ENCODE data around the gene NOL11. TPM values are rescaled to one million over a fixed set of nuclear protein-coding genes. Genes with fewer than 3 reads are reported as not detected.
"Not testable (repeated sequence)": the region's sequence is repeated elsewhere in the genome, so short reads cannot be mapped to it uniquely, and the experiment has no call there.

Gene NOL11
- total RNA-seq, 2 donors from 2014 or later, result 26.1 to 32.4 TPM

DNA sequence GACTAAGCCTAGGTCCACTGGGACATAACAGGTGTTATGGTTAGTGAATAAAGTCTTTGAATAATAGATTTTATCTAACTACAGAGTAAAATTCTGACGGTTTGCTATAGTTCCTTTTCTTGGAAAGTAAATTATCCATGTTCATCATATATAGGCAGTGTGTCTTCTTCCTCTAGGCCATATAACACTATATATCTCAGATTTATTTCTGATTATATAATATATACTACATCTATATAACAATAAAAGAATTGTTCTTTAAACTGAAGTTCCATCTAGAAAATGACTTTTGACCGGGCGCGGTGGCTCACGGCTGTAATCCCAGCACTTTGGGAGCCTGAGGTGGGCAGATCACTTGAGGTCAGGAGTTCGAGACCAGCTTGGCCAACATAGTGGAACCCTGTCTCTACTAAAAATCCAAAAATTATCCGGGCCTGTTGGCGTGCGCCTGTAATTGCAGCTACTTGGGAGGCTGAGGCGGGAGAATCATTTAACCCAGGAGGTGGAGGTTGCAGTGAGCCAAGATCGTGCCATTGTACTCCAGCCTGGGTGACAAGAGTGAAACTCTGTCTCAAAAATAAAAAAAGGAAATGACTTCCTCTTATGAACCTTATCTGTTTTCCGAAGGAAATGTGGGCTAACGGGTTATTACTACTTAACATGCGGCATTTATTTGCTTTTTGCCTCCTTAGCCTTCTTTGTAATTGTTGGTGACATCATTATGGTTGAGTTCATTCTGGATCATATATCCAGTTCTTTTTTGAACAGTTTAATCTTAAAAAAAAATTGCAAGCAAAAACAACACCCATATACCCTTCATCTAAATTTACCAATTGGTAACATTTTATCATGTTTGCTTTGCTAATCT lies 29.2 kb downstream of the NOL11 start:
- intact Hi-C loops (cut with DNase I), result no loop called here
- DNase-seq (no peak), ATAC-seq (no peak)

DNA sequence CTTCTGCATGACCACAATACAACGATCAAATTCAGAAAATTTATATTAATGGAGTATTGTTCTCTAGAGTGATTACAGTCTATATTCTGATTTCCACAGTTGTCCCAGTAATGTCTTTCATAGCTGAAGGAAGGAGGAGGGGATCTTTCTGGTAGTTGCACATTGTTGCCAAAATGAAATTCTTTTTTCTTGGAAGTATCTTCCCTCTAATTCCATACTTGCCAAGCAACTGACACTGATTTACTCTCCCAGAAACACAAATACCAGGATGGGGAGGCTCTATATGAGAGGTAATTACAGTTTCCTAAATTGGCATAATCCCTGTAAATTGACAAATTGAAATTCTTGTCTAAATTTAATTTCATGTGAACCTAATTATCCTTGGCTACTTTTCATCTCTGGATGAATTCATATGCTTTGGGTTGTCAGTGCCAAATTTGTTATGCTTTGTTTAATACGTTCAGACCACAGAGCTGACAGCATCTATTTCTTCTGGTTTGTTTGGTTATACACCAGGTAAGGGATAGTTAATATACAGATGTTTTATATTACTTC lies 30.0 kb downstream of the NOL11 start:
- no peak for ATAC-seq
- intact Hi-C loops (cut with DNase I), result no loop called here
- DNase-seq, result no peak

DNA sequence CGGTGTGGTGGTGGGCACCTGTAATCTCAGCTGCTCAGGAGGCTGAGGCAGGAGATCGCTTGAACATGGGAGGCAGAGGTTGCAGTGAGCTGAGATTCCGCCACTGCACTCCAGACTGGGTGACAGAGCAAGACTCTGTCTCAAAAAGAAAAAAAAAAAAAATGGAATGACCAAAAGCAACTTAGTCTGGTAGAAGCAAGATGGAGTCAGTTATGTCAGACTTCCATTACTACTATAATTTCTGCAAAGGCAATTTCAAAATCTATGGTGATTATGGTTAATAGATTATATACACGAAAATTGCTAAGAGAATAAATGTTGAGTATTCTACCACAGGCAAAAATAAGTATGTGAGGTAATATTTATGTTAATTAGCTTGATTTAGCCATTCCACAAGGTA lies 32.3 kb downstream of the NOL11 start:
- intact Hi-C loops (cut with DNase I), result no loop called here
- ATAC-seq (no peak), DNase-seq (no peak)

DNA sequence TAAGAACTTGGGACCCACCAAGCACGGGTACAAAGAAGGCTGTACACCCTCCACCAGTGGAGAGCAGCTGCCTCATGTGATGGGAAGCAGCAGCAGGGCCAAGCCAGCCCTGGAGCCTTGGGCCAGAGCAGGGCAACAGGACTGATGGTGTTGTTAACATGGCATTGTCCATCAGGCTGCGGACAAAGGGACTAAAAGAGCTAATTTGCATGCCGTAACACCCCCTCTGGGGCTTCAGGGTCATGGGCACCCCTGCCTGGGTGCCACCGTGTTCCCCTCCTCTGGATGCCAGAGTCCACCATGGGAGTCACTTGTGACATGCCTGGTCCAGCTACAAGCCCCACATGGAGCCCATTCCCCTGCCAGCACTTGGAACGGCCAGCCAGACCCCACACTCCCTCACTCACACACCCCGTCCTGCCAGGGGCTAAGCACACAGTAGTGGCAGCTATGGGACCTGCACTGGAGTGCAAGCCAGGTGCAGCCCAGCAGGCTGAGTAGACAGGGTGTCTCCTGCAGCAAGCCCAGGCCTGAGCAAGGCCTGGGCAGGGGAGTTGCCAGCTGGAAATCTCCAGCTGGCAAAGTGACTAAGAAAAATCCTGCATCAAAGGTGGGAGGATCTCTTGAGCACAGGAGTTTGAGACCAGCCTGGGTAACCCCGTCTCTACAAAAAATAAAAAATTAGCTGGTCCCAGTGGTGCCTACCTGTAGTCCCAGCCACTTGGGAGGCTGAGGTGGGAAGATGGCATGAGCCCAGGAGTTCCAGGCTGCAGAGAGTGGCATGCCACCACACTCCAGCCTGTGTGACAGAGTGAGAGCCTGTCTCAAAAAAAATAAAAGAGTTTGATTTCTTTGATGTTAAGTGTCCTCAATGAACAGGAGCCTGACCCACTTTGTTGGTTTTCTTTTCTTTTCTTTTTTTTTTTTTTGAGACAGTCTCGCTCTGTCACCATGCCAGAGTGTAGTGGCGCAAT lies 33.7 kb downstream of the NOL11 start:
- intact Hi-C loops (cut with DNase I), result no loop called here
- ATAC-seq, result no peak
- DNase-seq, result no peak

DNA sequence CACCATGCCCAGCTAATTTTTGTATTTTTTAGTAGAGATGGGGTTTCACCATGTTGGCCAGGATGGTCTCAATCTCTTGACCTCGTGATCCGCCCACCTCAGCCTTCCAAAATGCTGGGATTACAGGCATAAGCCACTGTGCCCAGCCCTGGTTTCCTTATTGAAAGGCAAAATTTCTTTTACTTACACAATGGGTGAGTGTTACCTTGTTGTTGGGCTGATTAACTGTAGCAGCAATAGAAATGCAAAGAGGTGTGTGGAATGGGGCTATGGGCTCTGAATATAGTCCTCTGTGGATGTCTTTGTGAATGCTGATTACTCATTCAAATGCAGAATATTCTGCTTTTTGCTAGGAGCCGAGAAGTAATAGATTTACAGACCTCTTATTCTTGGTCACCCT lies 34.4 kb downstream of the NOL11 start:
- intact Hi-C loops (cut with DNase I); DNase-seq; ATAC-seq: not testable (repeated sequence)

DNA sequence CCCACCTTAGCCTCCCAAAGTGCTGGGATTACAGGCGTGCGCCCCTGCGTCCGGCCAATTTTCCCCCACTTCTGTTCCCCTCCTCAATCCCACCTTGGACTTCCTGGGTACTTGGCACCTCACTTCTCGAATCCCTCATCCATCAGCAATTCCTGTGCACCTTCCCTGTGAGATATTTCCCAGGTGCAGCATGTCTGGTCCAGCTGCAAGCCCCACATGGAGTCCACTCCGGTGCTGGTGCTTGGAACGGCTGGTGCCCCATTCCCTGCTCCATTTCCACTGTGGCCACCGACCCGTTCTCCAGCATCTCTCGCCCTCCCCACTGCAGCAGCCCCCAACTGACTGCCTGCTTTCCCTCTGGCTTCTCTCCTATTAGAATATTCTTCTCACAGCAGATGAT lies 35.3 kb downstream of the NOL11 start:
- intact Hi-C loops (cut with DNase I), result no loop called here
- DNase-seq (no peak), ATAC-seq (no peak)

DNA sequence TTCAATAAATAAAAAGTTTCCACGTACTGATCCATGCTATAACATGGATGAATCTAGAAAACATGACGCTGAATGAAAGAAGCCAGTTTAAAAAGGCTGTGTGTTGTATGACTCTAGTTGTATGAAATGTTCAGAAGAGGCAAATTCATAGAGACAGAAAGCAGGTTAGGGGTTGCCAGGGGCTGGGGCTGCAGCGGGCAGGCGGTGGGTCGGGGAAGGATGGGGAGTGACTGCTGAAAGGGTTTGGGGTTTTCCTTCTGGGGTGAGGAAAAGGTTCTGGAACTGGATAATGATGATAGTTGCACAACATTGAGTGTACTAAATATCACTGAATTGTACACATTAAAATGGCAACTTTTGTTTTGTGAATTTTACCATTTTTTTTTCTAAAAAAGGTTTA lies 36.3 kb downstream of the NOL11 start:
- ATAC-seq (no peak), DNase-seq (no peak)
- intact Hi-C loops (cut with DNase I), result no loop called here

DNA sequence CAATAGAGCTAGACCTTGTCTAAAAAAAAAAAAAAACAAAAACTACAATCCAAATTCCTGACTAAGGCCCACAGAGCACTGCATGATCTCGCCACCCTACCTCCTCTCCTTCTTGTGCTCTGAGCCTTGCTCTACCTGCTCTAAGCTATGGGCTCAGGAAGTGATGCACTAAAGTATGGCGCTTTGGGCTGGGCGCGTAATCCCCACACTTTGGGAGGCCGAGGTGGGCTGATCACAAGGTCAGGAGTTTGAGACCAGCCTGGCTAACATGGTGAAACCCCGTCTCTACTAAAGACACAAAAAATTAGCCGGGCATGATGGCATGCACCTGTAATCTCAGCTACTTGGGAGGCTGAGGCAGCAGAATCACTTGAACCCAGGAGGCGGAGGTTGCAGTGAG lies 37.0 kb downstream of the NOL11 start:
- DNase-seq; ATAC-seq; intact Hi-C loops (cut with DNase I): not testable (repeated sequence)

DNA sequence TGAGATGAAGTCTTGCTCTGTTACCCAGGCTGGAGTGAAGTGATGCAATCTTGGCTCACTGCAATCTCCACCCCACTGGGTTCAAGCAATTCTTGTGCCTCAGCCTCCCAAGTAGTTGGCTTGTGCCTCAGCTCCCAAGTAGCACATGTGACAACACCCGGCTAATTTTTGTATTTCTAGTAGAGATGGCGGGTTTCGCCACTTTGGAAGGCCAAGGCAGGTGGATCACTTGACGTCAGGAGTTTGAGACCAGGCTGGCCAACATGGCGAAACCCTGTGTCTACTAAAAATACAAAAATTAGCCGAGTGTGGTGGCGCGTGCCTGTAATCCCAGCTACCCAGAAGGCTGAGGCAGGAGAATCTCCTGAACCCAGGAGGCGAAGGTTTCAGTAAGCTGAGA lies 39.0 kb downstream of the NOL11 start:
- intact Hi-C loops (cut with DNase I); ATAC-seq; DNase-seq: not testable (repeated sequence)

DNA sequence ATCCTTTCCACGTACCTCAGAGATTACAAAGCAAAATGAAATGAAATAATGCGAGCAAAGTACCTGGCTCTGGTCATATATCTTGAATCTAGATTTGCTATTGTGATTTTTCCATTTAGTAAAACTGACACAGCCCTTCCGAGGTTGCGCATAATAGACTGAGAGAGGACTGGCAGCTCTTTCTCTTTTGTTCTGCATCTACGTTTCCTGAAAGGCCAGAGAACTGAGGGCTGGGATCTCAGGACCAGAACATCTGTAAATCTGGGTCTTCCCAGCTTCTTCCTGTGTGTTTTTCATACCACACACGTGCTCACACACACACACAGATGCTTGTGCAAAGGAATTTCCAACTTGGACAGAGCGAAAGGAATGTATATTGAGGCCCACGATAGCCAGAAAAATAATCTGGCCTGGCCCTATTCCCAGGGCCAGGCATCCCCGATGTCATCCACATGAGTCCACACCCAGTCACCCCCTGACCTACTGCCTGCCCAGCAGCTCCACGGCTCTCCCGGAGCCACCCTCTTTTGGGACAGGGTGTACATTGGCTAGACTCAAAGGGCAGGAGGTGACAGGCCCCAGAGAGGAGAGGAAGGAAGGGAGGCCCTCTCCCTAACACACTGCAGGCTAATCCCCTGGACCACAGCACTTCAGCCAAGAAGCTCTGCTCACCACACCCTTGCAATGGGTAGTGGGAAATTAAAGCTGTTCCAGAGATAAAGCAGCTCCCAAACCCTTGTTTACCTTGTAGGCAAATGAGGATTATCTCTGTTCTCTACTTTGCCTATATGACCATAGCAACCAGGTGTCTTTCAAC lies 41.8 kb downstream of the NOL11 start:
- peak; percentile 76 for DNase-seq
- intact Hi-C loops (cut with DNase I), result no loop called here
- peak; percentile 63 to 93 for ATAC-seq

DNA sequence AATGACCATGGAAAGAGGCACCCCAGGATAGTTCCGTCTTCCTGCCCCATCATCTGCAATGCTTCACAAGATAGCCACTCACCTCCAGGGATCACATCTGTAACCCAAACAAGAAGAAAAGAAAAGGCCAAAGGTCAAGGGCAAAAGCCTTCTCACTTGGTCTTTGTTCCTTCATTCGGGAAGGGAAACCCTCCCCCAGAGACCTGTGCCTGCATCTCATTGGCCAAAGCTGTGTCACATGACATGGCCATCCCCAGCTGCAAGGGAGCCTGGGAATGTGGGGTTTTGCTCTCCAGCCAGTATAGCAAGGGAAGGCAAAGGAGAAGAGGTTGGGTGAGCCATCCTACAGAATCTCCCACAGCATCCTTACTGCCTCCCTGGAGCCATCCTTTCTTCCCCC lies 47.9 kb downstream of the NOL11 start:
- intact Hi-C loops (cut with DNase I), result no loop called here
- ATAC-seq, result no peak
- DNase-seq, result no peak

DNA sequence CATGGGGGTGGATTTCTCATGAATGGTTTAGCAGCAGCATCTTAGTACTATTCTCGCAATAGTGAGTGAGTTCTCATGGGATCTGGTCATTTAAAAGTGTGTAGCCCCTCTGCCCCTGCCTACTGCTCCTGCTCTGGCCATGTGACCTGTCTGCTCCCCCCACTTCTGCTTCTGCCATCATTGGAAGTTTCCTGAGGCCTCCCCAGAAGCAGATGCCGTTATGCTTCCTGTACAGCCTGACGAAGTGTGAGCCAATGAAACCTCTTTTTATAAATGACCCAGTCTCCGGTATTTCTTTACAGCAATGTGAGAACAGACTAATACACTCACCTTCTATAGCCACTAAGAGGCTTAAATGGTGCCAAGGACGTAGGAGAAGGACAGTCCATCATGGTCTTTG lies 51.5 kb downstream of the NOL11 start:
- no peak for ATAC-seq
- no peak for DNase-seq
- intact Hi-C loops (cut with DNase I), result no loop called here

DNA sequence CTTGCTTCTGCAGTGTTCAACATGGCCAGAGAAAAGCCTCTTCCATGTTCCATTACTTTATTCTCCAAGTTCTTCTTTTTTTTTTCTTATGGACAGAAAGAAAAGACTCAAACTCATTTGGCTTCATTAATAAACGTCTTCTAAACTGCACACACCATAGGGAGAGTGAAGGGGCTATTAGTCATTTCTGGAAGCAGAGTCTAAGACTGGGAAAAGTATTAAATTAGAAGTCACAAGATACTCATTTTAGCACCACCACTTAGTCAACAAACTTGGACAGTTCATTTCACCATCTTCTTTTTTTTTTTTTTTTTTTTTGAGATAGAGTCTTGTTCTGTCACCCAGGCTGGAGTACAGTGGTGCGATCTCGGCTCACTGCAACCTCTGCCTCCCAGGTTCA lies 52.8 kb downstream of the NOL11 start:
- ATAC-seq, result no peak
- no peak for DNase-seq
- intact Hi-C loops (cut with DNase I), result loop anchor here in 1 of 2 donors (10.0 kb wide), 1 partner anchor 56 kb away; the partner anchor contains the start of gene NOL11

DNA sequence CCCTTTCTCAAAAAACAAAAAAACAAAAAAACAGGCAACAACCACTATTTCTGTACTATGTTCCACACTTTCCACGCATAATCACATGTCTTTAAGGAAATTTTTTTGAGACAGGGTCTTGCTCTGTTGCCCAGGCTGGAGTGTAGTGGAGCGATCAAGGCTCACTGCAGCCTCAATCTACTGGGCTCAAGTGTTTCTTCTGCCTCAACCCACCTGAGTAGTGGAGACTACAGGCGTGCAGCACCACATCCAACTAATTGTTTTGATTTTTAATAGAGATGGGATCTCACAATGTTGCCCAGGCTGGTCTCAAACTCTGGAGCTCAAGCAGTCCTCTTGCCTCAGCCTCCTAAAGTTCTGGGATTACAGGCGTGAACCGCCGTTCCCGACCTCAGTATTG lies 54.9 kb downstream of the NOL11 start:
- intact Hi-C loops (cut with DNase I), result loop anchor here in 1 of 2 donors (10.0 kb wide), 1 partner anchor 58 kb away; the partner anchor contains the start of gene NOL11
- ATAC-seq (no peak), DNase-seq (no peak)

DNA sequence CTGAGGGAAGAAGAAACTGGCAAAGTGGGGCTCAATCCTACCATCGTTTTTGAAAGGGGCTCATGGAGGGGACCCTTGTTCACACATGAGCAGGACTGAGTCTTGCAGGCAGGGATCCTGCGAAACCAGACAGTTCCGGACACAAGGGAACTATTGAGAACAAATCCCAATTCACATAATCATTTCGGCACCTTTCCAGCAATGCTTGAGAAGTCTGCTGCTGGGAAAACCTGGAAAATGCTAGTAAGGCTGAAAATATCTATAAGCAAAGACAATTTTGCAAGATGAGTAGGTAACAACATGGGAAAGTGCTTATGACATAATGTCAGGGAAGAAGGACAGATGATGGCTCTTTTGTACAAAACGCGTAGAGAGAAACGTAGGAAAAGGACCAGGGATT lies 55.5 kb downstream of the NOL11 start:
- intact Hi-C loops (cut with DNase I), result loop anchor here in 1 of 2 donors (10.0 kb wide), 1 partner anchor 58 kb away; the partner anchor contains the start of gene NOL11
- ATAC-seq (no peak), DNase-seq (no peak)

DNA sequence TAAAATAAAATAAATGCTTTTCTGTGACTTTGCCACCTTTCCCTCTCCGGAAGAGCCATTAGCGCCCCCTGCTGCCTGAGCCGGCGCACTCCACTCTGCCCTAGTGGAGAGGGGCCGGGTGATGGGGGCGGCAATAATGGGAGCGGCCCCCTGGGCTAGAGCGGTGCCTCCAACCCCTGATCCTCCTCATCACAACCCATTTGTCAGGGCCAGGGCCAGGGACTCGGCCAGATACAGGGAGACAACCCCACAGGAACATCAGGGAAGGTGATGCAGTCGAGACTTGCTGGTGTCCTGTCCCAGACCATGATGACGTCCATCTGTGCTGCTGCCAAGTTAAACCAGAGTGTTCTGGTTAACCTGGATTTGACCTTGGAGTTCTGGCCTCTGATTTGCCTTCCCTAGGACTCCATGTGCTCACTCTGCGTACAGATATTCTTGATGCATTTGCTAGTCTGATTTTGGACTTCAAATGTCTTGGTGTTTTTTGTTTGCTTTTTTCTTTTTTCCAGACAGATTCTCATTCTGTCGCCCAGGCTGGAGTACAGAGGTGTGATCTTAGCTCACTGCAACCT lies 61.4 kb downstream of the NOL11 start:
- intact Hi-C loops (cut with DNase I), result loop anchor here in 1 of 2 donors (10.0 kb wide), 1 partner anchor 64 kb away; the partner anchor contains the start of gene NOL11
- peak; percentile 68 to 93 for ATAC-seq
- DNase-seq, result peak; percentile 82

DNA sequence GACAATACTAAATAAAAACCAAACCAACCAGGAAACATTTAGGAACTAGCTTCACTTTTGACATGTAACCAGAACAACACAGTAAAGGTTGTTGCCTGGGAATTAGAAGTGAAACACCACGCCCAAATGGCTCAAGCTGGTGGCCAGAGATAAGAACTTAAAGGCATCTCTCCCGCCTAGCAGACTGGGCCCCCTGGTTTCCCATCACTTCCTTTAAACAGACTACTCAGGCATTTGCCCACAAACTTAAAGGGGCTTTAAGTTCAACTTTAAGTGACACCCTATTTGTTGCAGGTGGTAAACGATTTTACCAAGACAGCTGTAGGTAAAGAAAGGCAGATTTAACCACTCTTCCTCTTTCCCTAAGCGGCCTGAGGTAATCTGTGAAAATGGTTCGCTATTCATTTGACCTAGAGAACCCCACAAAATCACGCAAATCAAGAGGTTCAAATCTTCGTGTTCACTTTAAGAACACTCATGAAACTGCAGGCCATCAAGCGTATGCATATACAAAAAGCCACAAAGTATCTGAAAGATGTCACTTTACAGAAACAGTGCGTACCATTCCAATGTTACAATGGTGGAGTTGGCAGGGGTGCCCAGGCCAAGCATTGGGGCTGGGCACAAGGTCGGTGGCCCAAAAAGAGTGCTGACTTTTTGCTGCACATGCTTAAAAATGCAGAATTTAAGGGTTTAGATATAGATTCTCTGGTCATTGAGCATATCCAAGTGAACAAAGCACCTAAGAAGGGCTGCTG lies 66.8 kb downstream of the NOL11 start:
- DNase-seq, result peak; percentile 44
- ATAC-seq, result no peak
- intact Hi-C loops (cut with DNase I), result no loop called here

DNA sequence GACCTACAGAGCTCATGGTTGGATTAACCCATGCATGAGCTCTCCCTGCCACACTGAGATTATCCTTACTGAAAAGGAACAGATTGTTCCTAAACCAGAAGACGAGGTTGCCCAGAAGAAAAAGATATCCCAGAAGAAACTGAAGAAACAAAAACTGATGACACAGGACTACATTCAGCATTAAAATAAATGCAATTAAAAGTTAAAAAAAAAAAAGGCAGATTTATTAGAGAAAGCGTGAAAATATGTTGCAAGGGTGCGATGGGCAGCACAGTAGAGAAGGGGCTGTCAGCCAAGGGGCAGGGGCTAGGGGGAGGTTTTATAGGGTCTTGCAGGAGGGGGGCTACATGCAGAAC lies 67.4 kb downstream of the NOL11 start:
- no peak for ATAC-seq
- intact Hi-C loops (cut with DNase I), result no loop called here
- DNase-seq, result no peak

Data from left cardiac atrium (tissue), 4 donors.